PC-3 (cell line): Measurements from ENCODE around the gene SCAPER. TPM values are rescaled to one million over a fixed set of nuclear protein-coding genes. Genes with fewer than 3 reads are reported as not detected.
"Not testable (repeated sequence)": the region's sequence is repeated elsewhere in the genome, so short reads cannot be mapped to it uniquely, and the experiment has no call there.

Experiments used
- ATAC-seq: fragments of 200-7000 bp; cut with Tn5 transposase; 2 replicates; pipeline ENCODE4 v1.9.1; 2020; ENCODE audit warnings: mild to moderate bottlenecking, moderate library complexity
- BruUV-seq: library from RNA; stranded (reverse); fragments of 400-500 nt; replicated peaks from 2 replicates; lab custom pipeline; 2021; lab: Mats Ljungman, UMichigan
- CTCF ChIA-PET: fragments of 300-600 bp; sonication (Branson Sonifier 250); formaldehyde crosslinking; loops from one replicate; lab custom pipeline; 2022; ENCODE audit warnings: antibody characterized with exemption; lab: Charles Lee
- POLR2A ChIA-PET: fragments of 300-600 bp; sonication (Branson Sonifier 250); formaldehyde crosslinking; loops from one replicate; lab custom pipeline; 2022; ENCODE audit warnings: antibody characterized with exemption; ENCODE audit not compliant: unreplicated experiment; lab: Charles Lee
- DNase-seq: peaks from one replicate; pipeline ENCODE4 v3.0.0-alpha.2; 2015
- H2AFZ ChIP-seq: fragments of 300-600 bp; sonication (generic); 2 replicates; pipeline ENCODE4 v1.6.0; 2016; ENCODE audit warnings: antibody characterized with exemption, low read length
- H3F3A ChIP-seq: fragments of 300-600 bp; sonication (generic); one replicate; pipeline ENCODE4 v1.6.0; 2017; ENCODE audit warnings: antibody characterized with exemption, low read length, control low read depth, mild to moderate bottlenecking; ENCODE audit not compliant: unreplicated experiment
- H3K27ac ChIP-seq: fragments of 300-600 bp; sonication (generic); 2 replicates; pipeline ENCODE4 v1.5.1; 2016; ENCODE audit warnings: mild to moderate bottlenecking, low read length
- H3K27me3 ChIP-seq: fragments of 300-600 bp; sonication (generic); 2 replicates; pipeline ENCODE4 v1.6.1; 2016; ENCODE audit warnings: low read length, mixed read lengths
- H3K36me3 ChIP-seq: fragments of 300-600 bp; sonication (generic); 2 replicates; pipeline ENCODE4 v1.6.1; 2016; ENCODE audit warnings: low read depth, mixed run types, low read length, mixed read lengths
- H3K4me1 ChIP-seq: fragments of 300-600 bp; sonication (generic); 2 replicates; pipeline ENCODE4 v1.5.1; 2016; ENCODE audit warnings: low read length; ENCODE audit not compliant: insufficient read depth
- H3K4me2 ChIP-seq: fragments of 300-600 bp; sonication (generic); 2 replicates; pipeline ENCODE4 v1.6.0; 2016; ENCODE audit warnings: low read length
- H3K4me3 ChIP-seq: fragments of 300-600 bp; sonication (generic); 2 replicates; pipeline ENCODE4 v1.5.1; 2016; ENCODE audit warnings: mild to moderate bottlenecking, low read length, mixed read lengths
- H3K79me2 ChIP-seq: fragments of 300-600 bp; sonication (generic); 2 replicates; pipeline ENCODE4 v1.6.1; 2017; ENCODE audit warnings: low read length, mixed read lengths
- H3K9ac ChIP-seq: fragments of 300-600 bp; sonication (generic); 2 replicates; pipeline ENCODE4 v1.6.0; 2016; ENCODE audit warnings: mild to moderate bottlenecking, low read length
- H3K9me2 ChIP-seq: fragments of 300-600 bp; sonication (generic); replicated peaks from 2 replicates; pipeline ENCODE4 v1.6.1; 2016; ENCODE audit warnings: mixed run types, low read length, mixed read lengths
- H3K9me3 ChIP-seq: fragments of 300-600 bp; sonication (generic); 2 replicates; pipeline ENCODE4 v1.6.1; 2016; ENCODE audit warnings: low read length, mixed read lengths
- H4K20me1 ChIP-seq: fragments of 300-600 bp; sonication (generic); 2 replicates; pipeline ENCODE4 v1.6.1; 2016; ENCODE audit warnings: low read length, mixed read lengths
- EZH2 ChIP-seq: fragments of 300-600 bp; sonication (generic); IDR thresholded peaks from one replicate; pipeline ENCODE4 v1.6.1; 2017; ENCODE audit warnings: antibody characterized with exemption, mild to moderate bottlenecking, low read length; ENCODE audit not compliant: unreplicated experiment
- EZH2phosphoT487 ChIP-seq: fragments of 300-600 bp; sonication (generic); IDR thresholded peaks from 2 replicates; pipeline ENCODE4 v1.6.1; 2018; ENCODE audit warnings: mild to moderate bottlenecking, antibody characterized with exemption, low read length, borderline replicate concordance
- intact Hi-C: fragments of 100-400 bp; cut with micrococcal nuclease; formaldehyde crosslinking; loops from 2 replicates; pipeline ENCODE4 v1.9.0; 2023
- total RNA-seq: library from RNA; depleted of rRNA; stranded (reverse); fragments of >200 nt; gene quantifications from 2 replicates; pipeline ENCODE4 v1.2.3, GENCODE V29; 2014
- TF ChIP-seq, protein P1 (sequence below): fragments of 300-600 bp; sonication (generic); conservative IDR thresholded peaks from 2 replicates; pipeline ENCODE4 v1.5.1; 2017; ENCODE audit warnings: antibody characterized with exemption, low read depth, mild to moderate bottlenecking, low read length

SCAPER gene
- total RNA-seq, 1 experiment from 2014 or later: 6.0 TPM

DNA sequence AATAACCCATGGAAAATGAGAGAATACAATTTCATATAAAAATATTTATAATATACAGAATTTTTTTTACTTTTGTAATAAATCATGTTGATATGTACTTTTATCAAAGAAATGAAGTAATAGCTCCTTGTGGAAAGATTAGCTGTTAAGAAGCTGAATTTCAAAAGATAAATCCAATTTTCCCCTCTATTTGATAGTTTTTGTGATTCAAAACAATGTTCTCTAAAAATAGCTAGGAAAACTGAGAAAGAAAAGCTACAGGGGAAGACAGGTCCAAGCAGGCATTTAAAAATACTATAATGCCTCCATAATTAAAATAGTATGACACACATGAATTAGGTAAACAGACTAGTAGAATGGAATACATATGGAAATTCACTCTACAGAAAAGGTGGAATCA, 44.9 kb downstream of the SCAPER start:
- DNase-seq (no peak), ATAC-seq (no peak)
- Histone ChIP-seq H3K4me2 (no peak overlapping the region), H3K4me3 (no peak overlapping the region), H3K9ac (no peak overlapping the region), H3K36me3 (no peaks in the 10 kb centered on the region), H3K27me3 (no peaks in the 10 kb centered on the region), H3K79me2 (no peaks in the 10 kb centered on the region), H3K27ac (no peak overlapping the region), H3K4me1 (no peaks in the 10 kb centered on the region), H3K9me3 (no peaks in the 10 kb centered on the region), H2AFZ (no peak overlapping the region), H3F3A (no peaks in the 10 kb centered on the region), H3K9me2 (no peaks in the 10 kb centered on the region), H4K20me1 (no peaks in the 10 kb centered on the region)
- intact Hi-C loops: loop anchor here (10.0 kb wide), 1 partner anchor 525 kb away; the partner anchor contains the start of gene ISL2
- ChIA-PET CTCF (no interaction called here), POLR2A (no interaction called here)
- no TSS peak for BruUV-seq
- TF ChIP-seq EZH2phosphoT487 (no peak), EZH2 (no peak)
- TF ChIP-seq, protein P1, sequence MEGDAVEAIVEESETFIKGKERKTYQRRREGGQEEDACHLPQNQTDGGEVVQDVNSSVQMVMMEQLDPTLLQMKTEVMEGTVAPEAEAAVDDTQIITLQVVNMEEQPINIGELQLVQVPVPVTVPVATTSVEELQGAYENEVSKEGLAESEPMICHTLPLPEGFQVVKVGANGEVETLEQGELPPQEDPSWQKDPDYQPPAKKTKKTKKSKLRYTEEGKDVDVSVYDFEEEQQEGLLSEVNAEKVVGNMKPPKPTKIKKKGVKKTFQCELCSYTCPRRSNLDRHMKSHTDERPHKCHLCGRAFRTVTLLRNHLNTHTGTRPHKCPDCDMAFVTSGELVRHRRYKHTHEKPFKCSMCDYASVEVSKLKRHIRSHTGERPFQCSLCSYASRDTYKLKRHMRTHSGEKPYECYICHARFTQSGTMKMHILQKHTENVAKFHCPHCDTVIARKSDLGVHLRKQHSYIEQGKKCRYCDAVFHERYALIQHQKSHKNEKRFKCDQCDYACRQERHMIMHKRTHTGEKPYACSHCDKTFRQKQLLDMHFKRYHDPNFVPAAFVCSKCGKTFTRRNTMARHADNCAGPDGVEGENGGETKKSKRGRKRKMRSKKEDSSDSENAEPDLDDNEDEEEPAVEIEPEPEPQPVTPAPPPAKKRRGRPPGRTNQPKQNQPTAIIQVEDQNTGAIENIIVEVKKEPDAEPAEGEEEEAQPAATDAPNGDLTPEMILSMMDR: no peak

DNA sequence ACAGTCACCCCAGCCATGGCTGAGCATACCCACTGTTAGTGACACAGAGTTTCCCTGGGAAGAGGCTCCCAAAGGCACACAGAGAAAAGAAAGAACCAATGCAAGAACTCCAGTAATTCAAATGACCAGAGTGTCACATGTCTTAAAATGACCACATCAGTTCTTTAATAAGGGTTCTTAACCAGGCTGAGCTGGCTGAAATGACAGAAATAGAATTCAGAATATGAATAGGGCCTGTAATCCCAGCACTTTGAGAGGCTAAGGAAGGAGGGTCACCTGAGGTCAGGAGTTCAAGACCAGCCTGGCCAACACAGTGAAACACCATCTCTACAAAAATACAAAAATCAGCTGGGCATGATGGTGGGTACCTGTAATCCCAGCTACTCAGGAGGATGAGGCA, 54.8 kb downstream of the SCAPER start:
- H3K79me2 ChIP-seq, H3K9me3 ChIP-seq, H3K27ac ChIP-seq, H3F3A ChIP-seq, ATAC-seq, H4K20me1 ChIP-seq, POLR2A ChIA-PET, H3K4me1 ChIP-seq, H3K36me3 ChIP-seq, H3K4me2 ChIP-seq, H3K9me2 ChIP-seq, H3K4me3 ChIP-seq, H3K9ac ChIP-seq, H3K27me3 ChIP-seq, intact Hi-C loops, DNase-seq, CTCF ChIA-PET, H2AFZ ChIP-seq, BruUV-seq: not testable (repeated sequence)

DNA sequence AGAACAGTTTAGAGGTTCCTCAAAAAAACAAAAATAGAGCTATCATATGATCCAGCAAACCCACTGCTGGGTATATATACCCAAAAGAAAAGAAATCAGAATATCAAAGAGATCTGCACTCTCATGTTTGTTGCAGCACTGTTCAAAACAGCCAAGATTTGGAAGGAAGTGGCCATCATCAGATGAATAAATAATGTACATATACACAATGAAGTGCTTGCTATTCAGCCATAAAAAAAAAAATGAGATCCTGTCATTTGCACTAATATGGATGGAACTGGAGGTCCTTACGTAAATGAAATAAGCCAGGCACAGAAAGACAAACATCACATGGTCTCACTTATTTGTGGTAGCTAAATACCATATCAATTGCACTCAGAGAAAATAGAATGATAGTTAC, 58.4 kb downstream of the SCAPER start:
- ChIA-PET CTCF (no interaction called here), POLR2A (no interaction called here)
- DNase-seq (no peak), ATAC-seq (no peak)
- no peaks in the 10 kb centered on the region for H3K4me1 ChIP-seq
- H3K9me3 ChIP-seq: no peaks in the 10 kb centered on the region
- H3K4me3 ChIP-seq: no peak overlapping the region
- H3F3A ChIP-seq: no peaks in the 10 kb centered on the region
- H3K27ac ChIP-seq: no peak overlapping the region
- no peaks in the 10 kb centered on the region for H4K20me1 ChIP-seq
- H3K27me3 ChIP-seq: no peaks in the 10 kb centered on the region
- no peaks in the 10 kb centered on the region for H3K9me2 ChIP-seq
- no TSS peak for BruUV-seq
- TF ChIP-seq EZH2phosphoT487 (no peak), EZH2 (no peak)
- TF ChIP-seq, protein P1: no peak
- no peak overlapping the region for H3K4me2 ChIP-seq
- intact Hi-C loops: loop anchor here (10.0 kb wide), 1 partner anchor 482 kb away; no protein-coding TSS in a partner anchor
- H3K79me2 ChIP-seq: no peaks in the 10 kb centered on the region
- no peak overlapping the region for H2AFZ ChIP-seq
- H3K36me3 ChIP-seq: no peaks in the 10 kb centered on the region
- no peak overlapping the region for H3K9ac ChIP-seq
